ENCODE results near the gene RAB40C. TPM values are rescaled to one million over a fixed set of nuclear protein-coding genes. Genes with fewer than 3 reads are reported as not detected.
A peak's percentile ranks its signal among the peaks of the same experiment; 100 is the strongest.
"Not testable (repeated sequence)": the region's sequence is repeated elsewhere in the genome, so short reads cannot be mapped to it uniquely, and the experiment has no call there.

Gene RAB40C
- total RNA-seq, 1 donor from 2014 or later, result 19.1 TPM

DNA sequence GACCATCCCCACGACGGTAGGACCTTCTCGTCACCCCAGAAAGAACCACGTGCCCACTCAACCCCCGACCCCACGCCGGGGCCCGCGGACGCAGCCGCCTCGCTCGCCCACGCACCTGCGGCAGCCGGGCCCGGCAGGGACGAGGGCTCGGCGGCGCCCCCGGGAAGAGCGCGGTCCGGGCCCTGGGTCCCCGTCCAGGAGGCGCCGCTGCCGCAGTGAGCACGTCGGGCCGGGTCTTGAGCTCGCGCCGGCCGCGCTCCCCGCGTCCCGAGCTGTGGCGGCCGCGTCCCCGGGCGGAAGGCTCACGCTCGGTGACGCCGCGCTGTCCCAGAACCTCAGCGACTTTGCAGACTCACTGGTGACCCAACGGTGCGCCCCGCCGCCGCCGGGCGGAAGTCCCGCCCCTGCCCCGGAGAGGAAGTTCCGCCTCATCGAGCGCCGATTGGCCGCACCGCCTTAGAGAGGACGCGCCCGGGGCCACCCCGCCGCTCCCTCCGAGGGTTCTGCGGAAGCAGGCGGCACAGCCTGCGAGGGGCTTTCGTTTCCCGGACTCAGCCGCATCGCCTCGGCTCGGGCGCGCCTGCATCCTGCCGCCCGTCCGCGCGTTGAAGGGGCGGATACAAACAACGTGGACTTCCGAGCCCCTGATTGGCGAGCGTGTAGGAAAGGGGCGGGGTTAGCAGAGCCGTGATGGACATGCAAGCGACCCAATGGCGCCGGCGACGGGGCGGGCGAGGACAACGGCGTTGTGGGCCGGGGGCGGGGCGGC, 793 bp upstream of the RAB40C start:
- DNase-seq (ENCODE audit: low read depth), result peak; percentile 95

DNA sequence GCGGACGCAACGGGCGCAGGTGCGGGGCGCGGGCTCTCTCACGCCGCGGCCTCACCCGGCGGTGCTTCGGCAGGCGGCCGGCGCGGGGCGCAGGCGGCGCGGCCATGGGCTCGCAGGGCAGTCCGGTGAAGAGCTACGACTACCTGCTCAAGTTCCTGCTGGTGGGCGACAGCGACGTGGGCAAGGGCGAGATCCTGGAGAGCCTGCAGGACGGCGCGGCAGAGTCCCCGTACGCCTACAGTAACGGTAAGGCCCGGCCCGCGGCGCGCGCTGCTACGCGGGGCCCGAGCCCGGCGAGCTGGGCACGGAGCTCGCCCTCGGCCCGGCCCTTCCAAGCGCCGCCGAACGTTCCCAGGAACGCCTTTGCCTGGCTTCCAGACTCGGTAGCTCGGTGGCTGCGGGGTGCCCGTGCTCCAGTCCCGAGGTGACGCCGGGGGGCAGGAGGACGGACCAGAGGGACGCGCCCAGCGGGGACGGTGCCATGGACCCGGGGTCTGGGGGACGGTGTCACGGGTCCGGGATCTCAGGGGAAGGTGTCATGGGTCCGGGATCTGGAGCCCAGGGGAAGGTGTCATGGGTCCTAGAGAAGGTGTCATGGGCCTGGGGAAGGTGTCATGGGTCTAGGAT, 435 bp downstream of the RAB40C start:
- DNase-seq (ENCODE audit: low read depth), result peak; percentile 42

DNA sequence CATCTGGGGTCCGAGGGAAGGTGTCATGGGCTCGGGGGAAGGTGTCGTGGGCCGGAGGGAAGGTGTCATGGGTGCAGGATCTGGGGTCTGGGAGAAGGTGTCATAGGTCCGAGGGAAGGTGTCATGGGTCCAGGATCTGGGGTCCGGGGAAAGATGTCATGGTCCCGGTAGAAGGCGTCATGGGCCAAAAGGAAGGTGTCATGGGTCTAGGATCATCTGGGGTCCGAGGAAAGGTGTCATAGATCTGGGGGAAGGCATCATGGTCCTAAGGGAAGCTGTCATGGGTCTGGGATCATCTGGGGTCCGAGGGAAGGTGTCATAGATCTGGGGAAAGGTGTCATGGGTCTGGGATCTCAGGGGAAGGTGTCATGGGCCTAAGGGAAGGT, 942 bp downstream of the RAB40C start:
- DNase-seq (ENCODE audit: low read depth), result no peak

GRCh38 chr16:591231-591630, 1.4 kb downstream of the RAB40C start:
- no peak for DNase-seq (ENCODE audit: low read depth)

DNA sequence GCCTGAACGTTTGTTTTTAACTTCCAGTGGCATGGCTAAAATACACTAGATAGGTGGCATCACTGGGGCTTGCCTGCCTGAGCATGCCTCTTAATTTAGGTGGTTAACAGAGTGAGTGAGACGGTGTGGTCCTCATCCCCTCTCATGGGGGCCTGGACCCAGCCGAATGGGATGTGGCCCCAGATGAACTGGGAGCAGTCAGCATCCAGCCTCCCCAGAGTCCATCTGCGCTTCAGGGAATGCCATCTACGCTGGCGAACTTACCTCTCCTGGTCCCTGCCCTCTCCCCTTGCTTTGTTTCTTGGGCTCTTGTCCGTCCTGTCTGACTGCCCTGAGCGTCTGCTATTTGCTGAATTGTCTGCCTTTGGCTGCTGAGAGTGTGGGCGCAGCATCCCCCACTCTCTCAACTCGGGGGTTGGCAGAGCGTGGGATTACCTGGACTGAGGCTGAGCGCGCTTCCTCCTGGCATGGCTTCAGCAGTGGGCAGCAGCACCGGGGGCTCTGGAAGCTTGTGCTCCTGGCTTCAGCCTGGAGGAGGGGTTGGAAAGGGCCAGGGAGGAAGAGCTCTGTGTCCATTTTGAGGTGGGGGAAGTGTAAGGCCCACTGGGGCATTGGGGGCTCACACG, 2.1 kb downstream of the RAB40C start:
- no peak for DNase-seq (ENCODE audit: low read depth)

DNA sequence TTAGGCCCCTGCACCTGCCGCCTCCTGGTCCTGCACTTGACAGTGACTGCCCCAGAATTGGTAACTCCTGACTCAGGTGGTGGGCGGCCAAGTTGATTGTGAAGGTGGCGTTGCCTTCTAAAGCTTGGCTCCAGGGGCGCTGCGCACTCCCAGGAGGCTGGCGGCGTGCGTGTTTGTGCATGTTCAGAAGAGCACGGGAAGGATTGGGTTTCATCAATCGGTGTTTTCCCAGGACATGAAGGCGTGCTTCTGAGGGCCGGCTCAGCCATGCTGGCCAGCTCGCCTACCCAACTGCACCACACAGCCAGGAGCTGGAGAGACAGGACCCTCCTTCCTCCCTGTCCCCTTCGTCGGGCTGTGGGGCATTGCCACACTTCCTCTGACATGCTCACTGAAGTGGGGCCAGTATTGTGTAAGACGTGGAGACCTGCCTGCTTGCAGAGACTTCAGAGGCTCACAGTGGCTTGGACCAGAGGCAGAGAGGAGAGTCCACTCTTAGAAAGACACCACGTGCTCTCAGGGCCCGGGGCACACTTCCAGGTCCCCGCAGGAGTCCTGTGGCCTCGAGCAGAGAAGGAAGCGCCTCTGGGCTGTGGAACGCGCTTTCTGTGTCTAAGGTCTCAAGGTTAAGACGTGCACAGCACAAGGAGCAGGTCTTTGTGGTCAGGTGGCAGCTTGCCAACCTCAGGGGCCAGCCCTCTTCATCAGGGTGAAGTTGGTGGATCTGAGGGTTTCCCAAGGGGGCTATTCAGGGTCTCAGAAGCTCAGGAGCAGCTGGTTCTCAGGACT, 2.8 kb downstream of the RAB40C start:
- no peak for DNase-seq (ENCODE audit: low read depth)

DNA sequence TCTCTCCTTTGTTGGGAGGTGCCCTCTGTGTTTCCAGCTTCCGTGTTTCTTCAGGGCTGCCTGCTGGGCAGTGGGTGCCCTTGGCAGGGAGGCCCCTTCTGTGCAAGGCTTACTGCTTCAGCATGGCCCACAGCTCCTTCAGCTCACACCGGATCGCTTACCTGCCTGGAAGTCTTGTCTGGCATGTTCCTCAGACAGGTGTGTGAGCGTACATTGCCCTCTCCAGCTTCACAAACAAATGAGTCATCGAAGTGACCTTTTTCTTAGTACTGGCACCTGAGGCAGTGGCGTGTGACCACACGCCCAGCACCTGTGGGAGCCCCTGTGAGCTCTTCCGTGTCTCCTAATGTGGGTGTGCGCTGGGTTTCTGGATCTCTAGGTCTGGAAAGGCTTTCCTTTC, 3.5 kb downstream of the RAB40C start:
- DNase-seq (ENCODE audit: low read depth), result no peak

GRCh38 chr16:593807-594206, 3.9 kb downstream of the RAB40C start:
- DNase-seq (ENCODE audit: low read depth), result no peak

- no peak for DNase-seq (ENCODE audit: low read depth)
Measured at GRCh38 chr16:595094-595528, 5.2 kb downstream of the RAB40C start.

DNA sequence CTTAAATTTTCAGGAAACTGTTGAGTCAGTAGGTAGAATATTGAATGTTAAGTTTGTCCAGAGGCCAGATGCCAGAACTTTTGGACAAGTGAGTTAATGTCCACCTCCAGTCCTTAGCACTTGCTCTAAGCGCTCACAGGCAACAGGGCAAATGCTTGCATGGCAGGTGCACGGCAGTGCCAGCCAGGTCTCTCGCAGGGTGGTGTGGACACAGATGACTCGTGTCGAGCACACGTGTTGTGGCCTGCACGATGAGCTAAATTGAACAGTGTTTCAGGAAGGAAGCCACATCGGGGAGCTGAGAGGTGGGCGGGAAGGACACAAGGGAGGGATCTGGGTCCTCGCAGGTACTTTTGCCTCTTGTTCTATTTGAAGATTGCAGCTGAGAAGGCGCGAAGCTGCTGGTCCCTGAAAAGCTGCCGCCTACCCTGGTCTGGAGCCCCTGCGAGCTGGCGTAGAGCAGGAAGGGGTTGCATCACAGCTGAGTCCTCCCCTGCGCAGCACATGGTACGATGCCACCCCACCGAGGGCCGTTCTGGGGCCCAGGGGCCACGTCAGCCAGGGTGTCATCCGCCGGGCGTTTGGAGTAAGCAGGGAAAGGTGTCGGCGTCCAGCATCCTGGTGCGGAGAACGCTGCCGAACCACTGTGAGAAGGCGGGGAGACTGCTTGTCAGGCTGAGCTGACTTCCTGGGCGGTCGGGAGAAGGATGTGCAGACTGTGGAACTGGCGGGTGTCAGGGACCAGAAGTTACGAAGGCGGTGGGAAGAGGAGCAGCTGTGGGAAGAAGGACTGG, 6.3 kb downstream of the RAB40C start:
- DNase-seq (ENCODE audit: low read depth), result peak; percentile 24

GRCh38 chr16:596736-597060, 6.8 kb downstream of the RAB40C start:
- no peak for DNase-seq (ENCODE audit: low read depth)

DNA sequence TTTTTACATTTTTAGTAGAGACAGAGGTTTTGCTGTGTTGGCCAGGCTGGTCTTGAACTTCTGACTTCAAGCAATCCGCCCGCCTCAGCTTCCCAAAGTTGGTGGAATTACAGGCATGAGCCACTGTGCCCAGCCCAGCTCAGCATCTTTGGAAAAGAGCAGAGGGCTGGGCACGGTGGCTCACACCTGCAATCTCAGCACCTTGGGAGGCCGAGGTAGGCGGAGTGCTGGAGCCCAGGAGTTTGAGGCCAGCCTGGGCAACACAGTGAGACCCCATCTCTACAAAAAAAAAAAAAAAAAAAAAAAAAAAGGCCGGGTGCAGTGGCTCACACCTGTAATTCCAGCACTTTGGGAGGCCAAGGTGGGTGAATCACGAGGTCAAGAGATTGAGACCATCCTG, 7.8 kb downstream of the RAB40C start:
- not testable (repeated sequence) for DNase-seq (ENCODE audit: low read depth)

- DNase-seq (ENCODE audit: low read depth), result no peak
Measured at GRCh38 chr16:598823-599739, 9.2 kb downstream of the RAB40C start.

DNA sequence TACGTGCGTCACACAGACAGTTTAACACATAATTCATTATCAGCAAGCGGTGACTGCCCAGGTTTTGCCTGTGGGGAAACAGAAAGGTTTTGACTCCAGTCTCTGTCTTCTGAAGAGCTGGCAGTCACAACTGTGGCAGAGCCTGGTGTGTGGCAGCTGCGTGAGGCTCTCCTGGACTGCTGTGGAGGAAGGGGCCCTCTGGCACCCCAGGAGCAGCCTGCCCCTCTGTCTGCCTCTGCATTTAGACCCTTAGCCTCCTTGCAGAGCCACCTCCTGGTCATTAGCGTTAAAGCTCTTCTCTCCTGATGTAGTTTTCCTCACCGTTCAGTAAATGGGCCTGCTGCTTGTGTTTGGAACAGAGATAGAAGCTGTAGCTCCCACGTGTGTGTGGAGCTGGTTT, 10.9 kb downstream of the RAB40C start:
- DNase-seq (ENCODE audit: low read depth), result peak; percentile 32

GRCh38 chr16:603933-604332, 14.1 kb downstream of the RAB40C start:
- DNase-seq (ENCODE audit: low read depth), result no peak

DNA sequence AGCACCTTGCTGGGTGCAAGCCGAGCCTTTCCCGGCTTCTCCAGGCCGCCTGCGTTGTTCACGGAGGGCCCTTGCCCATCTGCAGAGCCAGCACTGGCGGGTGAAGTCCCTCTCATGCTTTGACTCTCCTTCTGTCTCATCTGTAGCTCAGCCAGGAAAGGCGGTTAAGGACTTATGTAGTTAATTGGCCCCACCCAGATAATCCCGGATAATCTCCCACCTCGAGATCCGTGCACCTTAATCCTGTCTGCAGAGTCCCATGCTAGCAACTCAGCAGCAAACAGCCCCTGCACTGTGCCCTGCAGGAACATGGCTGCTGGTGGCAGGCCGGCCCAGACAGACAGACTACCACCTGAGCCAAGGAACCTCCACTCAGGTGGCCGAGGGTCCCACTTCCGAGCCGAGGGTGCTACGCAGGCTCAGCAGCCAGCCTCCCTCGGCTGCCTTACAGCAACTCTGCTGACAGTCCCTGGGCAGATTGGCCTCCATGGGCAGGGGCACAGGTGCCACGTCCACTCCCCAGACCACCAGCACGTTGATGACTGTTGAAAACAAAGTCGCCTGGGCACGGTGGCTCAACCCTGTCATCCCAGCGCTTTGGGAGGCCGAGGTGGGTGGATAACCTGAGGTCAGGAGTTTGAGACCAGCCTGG, 16.9 kb downstream of the RAB40C start:
- no peak for DNase-seq (ENCODE audit: low read depth)

- no peak for DNase-seq (ENCODE audit: low read depth)
Measured at GRCh38 chr16:608019-608418, 18.2 kb downstream of the RAB40C start.

DNA sequence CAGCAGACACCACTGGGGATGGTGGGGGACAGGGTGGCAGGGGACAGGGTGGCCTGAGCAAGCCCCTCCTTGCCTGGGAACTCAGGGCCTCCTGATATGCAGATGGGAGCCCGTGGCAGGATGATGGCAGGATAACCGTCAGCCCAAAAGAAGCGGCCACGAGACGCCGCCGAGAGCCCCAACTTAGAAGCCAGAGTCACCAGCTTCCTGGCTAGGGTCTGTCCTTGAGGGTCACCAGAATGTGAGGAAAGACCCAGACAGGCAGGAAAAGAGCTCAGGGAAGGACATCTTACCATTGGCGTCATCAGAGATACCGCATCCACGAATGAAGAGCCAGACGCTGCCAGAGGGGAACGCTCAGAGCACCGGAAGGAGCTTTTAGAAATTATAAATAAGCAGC, 19.4 kb downstream of the RAB40C start:
- no peak for DNase-seq (ENCODE audit: low read depth)

DNA sequence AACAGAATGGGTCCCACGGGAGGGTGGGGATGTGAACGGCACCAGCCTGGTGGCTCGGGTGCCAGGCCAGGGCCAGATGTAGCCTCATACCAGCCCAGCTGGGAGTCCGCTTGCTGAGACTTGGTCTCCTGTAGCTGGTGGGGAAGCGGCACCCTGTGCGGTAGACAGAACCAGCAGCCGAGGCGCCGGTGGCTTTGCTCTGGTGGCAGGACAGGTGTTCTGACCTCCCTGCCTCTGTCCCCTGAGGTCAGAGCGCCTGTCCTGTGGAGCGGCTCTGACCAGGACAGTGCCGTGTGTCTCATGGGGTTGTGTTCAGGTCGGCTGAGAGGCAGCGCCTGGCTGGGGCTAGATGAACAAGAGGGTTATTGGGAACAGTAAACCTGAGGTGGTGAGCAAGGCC, 20.1 kb downstream of the RAB40C start:
- DNase-seq (ENCODE audit: low read depth), result no peak
